GM23248 (cell line): ENCODE measurements around the gene PLEKHG3. TPM values are rescaled to one million over a fixed set of nuclear protein-coding genes. Genes with fewer than 3 reads are reported as not detected.

Source experiments
- DNase-seq: peaks from one replicate; pipeline ENCODE4 v3.0.0-alpha.2; 2015
- H2AFZ ChIP-seq: fragments of 200-600 bp; sonication (generic); 2 replicates; pipeline ENCODE4 v1.6.1; 2016; ENCODE audit warnings: antibody characterized with exemption
- H3F3A ChIP-seq: fragments of 200-600 bp; sonication (generic); 2 replicates; pipeline ENCODE4 v1.6.1; 2016; ENCODE audit warnings: mild to moderate bottlenecking, antibody characterized with exemption, mixed run types; ENCODE audit not compliant: insufficient read depth
- H3K27ac ChIP-seq: fragments of 200-600 bp; sonication (generic); 2 replicates; pipeline ENCODE4 v1.5.1; 2016; ENCODE audit warnings: mild to moderate bottlenecking
- H3K27me3 ChIP-seq: fragments of 200-600 bp; sonication (generic); replicated peaks from 2 replicates; pipeline ENCODE4 v1.6.1; 2016; ENCODE audit warnings: mild to moderate bottlenecking; ENCODE audit not compliant: insufficient read depth
- H3K36me3 ChIP-seq: fragments of 200-600 bp; sonication (generic); 2 replicates; pipeline ENCODE4 v1.6.1; 2016; ENCODE audit warnings: low read depth, mild to moderate bottlenecking
- H3K4me1 ChIP-seq: fragments of 200-600 bp; sonication (generic); 2 replicates; pipeline ENCODE4 v1.6.1; 2016; ENCODE audit warnings: mild to moderate bottlenecking; ENCODE audit not compliant: insufficient read depth
- H3K4me2 ChIP-seq: fragments of 200-600 bp; sonication (generic); one replicate; pipeline ENCODE4 v1.6.1; 2016; ENCODE audit warnings: mild to moderate bottlenecking; ENCODE audit not compliant: unreplicated experiment
- H3K4me3 ChIP-seq: fragments of 200-600 bp; sonication (generic); 2 replicates; pipeline ENCODE4 v1.5.1; 2016; ENCODE audit warnings: mild to moderate bottlenecking
- H3K79me2 ChIP-seq: fragments of 200-600 bp; sonication (generic); 2 replicates; pipeline ENCODE4 v1.6.1; 2016; ENCODE audit warnings: mild to moderate bottlenecking; ENCODE audit not compliant: insufficient read depth
- H3K9ac ChIP-seq: fragments of 200-600 bp; sonication (generic); 2 replicates; pipeline ENCODE4 v1.6.1; 2016; ENCODE audit warnings: mild to moderate bottlenecking
- H3K9me2 ChIP-seq: fragments of 200-600 bp; sonication (generic); 2 replicates; pipeline ENCODE4 v1.6.1; 2016; ENCODE audit warnings: mixed run types, mild to moderate bottlenecking, moderate library complexity; ENCODE audit not compliant: insufficient read depth
- H3K9me3 ChIP-seq: fragments of 200-600 bp; sonication (generic); one replicate; pipeline ENCODE4 v1.6.1; 2017; ENCODE audit warnings: low read depth
- H4K20me1 ChIP-seq: fragments of 200-600 bp; sonication (generic); 2 replicates; pipeline ENCODE4 v1.6.0; 2016; ENCODE audit not compliant: insufficient read depth
- EZH2 ChIP-seq: fragments of 200-600 bp; sonication (generic); IDR thresholded peaks from 2 replicates; pipeline ENCODE4 v1.6.1; 2018; ENCODE audit warnings: antibody characterized with exemption, mild to moderate bottlenecking; ENCODE audit not compliant: insufficient read depth, poor library complexity, severe bottlenecking
- EZH2phosphoT487 ChIP-seq: fragments of 200-600 bp; sonication (generic); IDR thresholded peaks from 2 replicates; pipeline ENCODE4 v1.6.1; 2018; ENCODE audit warnings: antibody characterized with exemption, moderate library complexity, mild to moderate bottlenecking, low read depth; ENCODE audit not compliant: insufficient read depth
- WGBS, 2 experiments: methylation state at CpG; one replicate each; pipeline ENCODE4 v1.1.6; 2015 to 2017; ENCODE audit warnings: low lambda C conversion rate in 2 of 2, low coverage in 1 of 2; ENCODE audit errors: missing lambda C conversion rate in 2 of 2; 5-methylcytosine and 5-hydroxymethylcytosine counted together
- in situ Hi-C: fragments of 300-500 bp; cut with MboI; formaldehyde crosslinking; loops from 2 replicates; pipeline ENCODE4 v1.15.0; 2020
- polyA plus RNA-seq: library from polyadenylated mRNA; unstranded; fragments of >200 nt; fragmentation: Nextera tagmentation; extraction: Ambion mirVana; gene quantifications from 2 replicates; pipeline ENCODE4 v1.2.1, GENCODE V29; 2016
- total RNA-seq: library from RNA; depleted of rRNA; stranded (reverse); fragments of >200 nt; shearing (Covaris generic); gene quantifications from 2 replicates; pipeline ENCODE4 v1.2.3, GENCODE V29; 2014

Gene PLEKHG3
- total and polyA plus RNA-seq, 2 experiments from 2014 or later = 2.1 to 6.9 TPM

- no peak overlapping the region for H3K9ac ChIP-seq
- H3K4me3 ChIP-seq = no peak overlapping the region
- in situ Hi-C loops = no loop called here
- H3K9me3 ChIP-seq = no peaks in the 10 kb centered on the region
- peaks cover 5% of the 10 kb centered on the region; the same call in 1 of the 2 replicates for H3K36me3 ChIP-seq
- H3K4me2 ChIP-seq = no peak overlapping the region
- no peak for DNase-seq
- 32 to 35% methylated on average over 5 of the region's 5 CpGs for WGBS, 2 experiments
- no peak overlapping the region for H2AFZ ChIP-seq
- H3K27ac ChIP-seq = no peak overlapping the region
- no peaks in the 10 kb centered on the region for H3K9me2 ChIP-seq
- TF ChIP-seq EZH2 = no peak
- TF ChIP-seq EZH2phosphoT487 = no peak
- peaks cover 3% of the 10 kb centered on the region; the same call in 1 of the 2 replicates for H3F3A ChIP-seq
- H3K4me1 ChIP-seq = peaks cover 10% of the 10 kb centered on the region
- H3K79me2 ChIP-seq = no peaks in the 10 kb centered on the region; the same call in 1 of the 2 replicates
- H3K27me3 ChIP-seq = no peaks in the 10 kb centered on the region
- no peaks in the 10 kb centered on the region for H4K20me1 ChIP-seq
Measured at GRCh38 chr14:64711039-64711438, 6.8 kb downstream of the PLEKHG3 start.

- Histone ChIP-seq H3K79me2 (no peaks in the 10 kb centered on the region; the same call in 1 of the 2 replicates), H3K9me2 (no peaks in the 10 kb centered on the region), H3K27ac (no peak overlapping the region), H3K4me2 (no peak overlapping the region), H3K4me1 (no peaks in the 10 kb centered on the region), H3K36me3 (peaks cover 5% of the 10 kb centered on the region; the same call in 1 of the 2 replicates), H3K9ac (no peak overlapping the region), H3F3A (no peaks in the 10 kb centered on the region), H3K9me3 (no peaks in the 10 kb centered on the region), H3K4me3 (no peak overlapping the region), H4K20me1 (no peaks in the 10 kb centered on the region), H3K27me3 (no peaks in the 10 kb centered on the region), H2AFZ (no peak overlapping the region)
- no peak for DNase-seq
- in situ Hi-C loops = no loop called here
- no peak for TF ChIP-seq EZH2
Measured at GRCh38 chr14:64713677-64714076, 9.5 kb downstream of the PLEKHG3 start.

GRCh38 chr14:64714432-64715025 lies 10.3 kb downstream of the PLEKHG3 start:
- DNase-seq = no peak
- H2AFZ ChIP-seq = no peak overlapping the region
- H3K4me3 ChIP-seq = no peak overlapping the region
- no peak overlapping the region for H3K27ac ChIP-seq
- H3K27me3 ChIP-seq = no peaks in the 10 kb centered on the region
- no peak overlapping the region for H3K4me2 ChIP-seq
- 80 to 89% methylated on average over 5 of the region's 5 CpGs for WGBS, 2 experiments
- H4K20me1 ChIP-seq = no peaks in the 10 kb centered on the region
- no peaks in the 10 kb centered on the region for H3K9me3 ChIP-seq
- H3K36me3 ChIP-seq = peaks cover 5% of the 10 kb centered on the region; the same call in 1 of the 2 replicates
- H3K9ac ChIP-seq = no peak overlapping the region
- H3K4me1 ChIP-seq = no peaks in the 10 kb centered on the region
- no peaks in the 10 kb centered on the region for H3F3A ChIP-seq
- H3K9me2 ChIP-seq = no peaks in the 10 kb centered on the region
- no peak for TF ChIP-seq EZH2phosphoT487
- no peak for TF ChIP-seq EZH2
- no peaks in the 10 kb centered on the region; the same call in 1 of the 2 replicates for H3K79me2 ChIP-seq
- in situ Hi-C loops = no loop called here

- in situ Hi-C loops = no loop called here
- WGBS, 2 experiments = 60 to 62% methylated on average over 4 of the region's 4 CpGs
- H3K4me2 ChIP-seq = no peak overlapping the region
- H3K27me3 ChIP-seq = no peaks in the 10 kb centered on the region
- H3K4me1 ChIP-seq = peaks cover 6% of the 10 kb centered on the region
- H3F3A ChIP-seq = no peaks in the 10 kb centered on the region
- DNase-seq = no peak
- peaks cover 5% of the 10 kb centered on the region; the same call in 1 of the 2 replicates for H3K36me3 ChIP-seq
- no peaks in the 10 kb centered on the region; the same call in 1 of the 2 replicates for H3K79me2 ChIP-seq
- H4K20me1 ChIP-seq = no peaks in the 10 kb centered on the region
- H3K4me3 ChIP-seq = no peak overlapping the region
- TF ChIP-seq EZH2phosphoT487 = no peak
- TF ChIP-seq EZH2 = no peak
- no peaks in the 10 kb centered on the region for H3K9me2 ChIP-seq
- no peak overlapping the region for H2AFZ ChIP-seq
- no peaks in the 10 kb centered on the region for H3K9me3 ChIP-seq
- no peak overlapping the region for H3K27ac ChIP-seq
- H3K9ac ChIP-seq = no peak overlapping the region
Measured at GRCh38 chr14:64715146-64715627, 11.0 kb downstream of the PLEKHG3 start.
